ENCODE data around the gene SLC37A4.

DNA sequence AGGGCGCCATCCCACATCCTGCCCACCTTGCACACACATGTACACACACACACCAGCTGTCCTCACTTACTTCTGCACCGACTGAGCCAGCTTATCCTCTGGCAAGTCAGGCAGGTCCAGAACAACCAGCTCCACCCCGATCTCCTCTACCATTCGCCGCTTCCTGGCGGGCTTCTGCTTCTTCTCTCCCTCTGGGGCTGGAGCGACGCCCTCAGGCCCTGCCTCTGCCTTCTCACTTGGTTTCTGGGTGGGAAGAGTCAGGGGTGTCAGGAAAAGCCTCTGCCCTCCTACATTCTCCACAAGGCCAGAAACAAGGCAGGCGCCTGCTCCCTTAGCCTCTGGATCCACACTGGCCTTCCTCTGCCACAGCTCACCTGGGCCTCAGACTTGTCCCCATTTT lies 18.0 kb upstream of the SLC37A4 start:
- TF ChIP-seq, protein P1, sequence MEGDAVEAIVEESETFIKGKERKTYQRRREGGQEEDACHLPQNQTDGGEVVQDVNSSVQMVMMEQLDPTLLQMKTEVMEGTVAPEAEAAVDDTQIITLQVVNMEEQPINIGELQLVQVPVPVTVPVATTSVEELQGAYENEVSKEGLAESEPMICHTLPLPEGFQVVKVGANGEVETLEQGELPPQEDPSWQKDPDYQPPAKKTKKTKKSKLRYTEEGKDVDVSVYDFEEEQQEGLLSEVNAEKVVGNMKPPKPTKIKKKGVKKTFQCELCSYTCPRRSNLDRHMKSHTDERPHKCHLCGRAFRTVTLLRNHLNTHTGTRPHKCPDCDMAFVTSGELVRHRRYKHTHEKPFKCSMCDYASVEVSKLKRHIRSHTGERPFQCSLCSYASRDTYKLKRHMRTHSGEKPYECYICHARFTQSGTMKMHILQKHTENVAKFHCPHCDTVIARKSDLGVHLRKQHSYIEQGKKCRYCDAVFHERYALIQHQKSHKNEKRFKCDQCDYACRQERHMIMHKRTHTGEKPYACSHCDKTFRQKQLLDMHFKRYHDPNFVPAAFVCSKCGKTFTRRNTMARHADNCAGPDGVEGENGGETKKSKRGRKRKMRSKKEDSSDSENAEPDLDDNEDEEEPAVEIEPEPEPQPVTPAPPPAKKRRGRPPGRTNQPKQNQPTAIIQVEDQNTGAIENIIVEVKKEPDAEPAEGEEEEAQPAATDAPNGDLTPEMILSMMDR (IDR thresholded peaks at IDR 0.05 in 8 of 11, conservative IDR thresholded peaks at IDR 0.05 in 3 of 11): no peak
- no peak for TF ChIP-seq POLR2A (IDR thresholded peaks at IDR 0.05)
- no peak for TF ChIP-seq POLR2AphosphoS5 (IDR thresholded peaks at IDR 0.05)
